ENCODE measurements around the gene TFEC.

DNA sequence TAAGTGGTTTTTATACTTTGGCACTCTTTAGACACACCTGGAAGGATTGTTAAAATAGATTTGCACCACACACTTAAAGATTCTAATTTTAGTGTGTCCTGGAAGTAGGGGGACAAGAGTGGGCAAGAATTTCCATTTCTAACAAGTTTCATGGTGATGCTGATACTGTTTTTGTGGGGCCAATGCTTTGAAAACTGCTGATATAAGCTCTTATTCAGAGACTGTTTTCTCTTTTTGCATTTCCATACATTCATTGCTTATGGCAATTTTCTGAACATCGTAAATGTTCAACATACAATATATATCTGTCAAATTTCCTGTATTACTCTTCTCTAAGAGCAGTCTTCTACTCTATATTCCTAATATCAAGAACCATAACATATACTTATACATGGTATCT, 79.0 kb downstream of the TFEC start:
- TF ChIP-seq, protein P1, sequence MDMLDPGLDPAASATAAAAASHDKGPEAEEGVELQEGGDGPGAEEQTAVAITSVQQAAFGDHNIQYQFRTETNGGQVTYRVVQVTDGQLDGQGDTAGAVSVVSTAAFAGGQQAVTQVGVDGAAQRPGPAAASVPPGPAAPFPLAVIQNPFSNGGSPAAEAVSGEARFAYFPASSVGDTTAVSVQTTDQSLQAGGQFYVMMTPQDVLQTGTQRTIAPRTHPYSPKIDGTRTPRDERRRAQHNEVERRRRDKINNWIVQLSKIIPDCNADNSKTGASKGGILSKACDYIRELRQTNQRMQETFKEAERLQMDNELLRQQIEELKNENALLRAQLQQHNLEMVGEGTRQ (IDR thresholded peaks at IDR 0.05; ENCODE audit: borderline replicate concordance, low read depth, low read length), result no peak
- no peak for TF ChIP-seq MAX (IDR thresholded peaks at IDR 0.05; ENCODE audit: low read depth)
- TF ChIP-seq POLR2AphosphoS5 (IDR thresholded peaks at IDR 0.05; ENCODE audit: low read depth, low read length), result no peak
- TF ChIP-seq, protein P2, sequence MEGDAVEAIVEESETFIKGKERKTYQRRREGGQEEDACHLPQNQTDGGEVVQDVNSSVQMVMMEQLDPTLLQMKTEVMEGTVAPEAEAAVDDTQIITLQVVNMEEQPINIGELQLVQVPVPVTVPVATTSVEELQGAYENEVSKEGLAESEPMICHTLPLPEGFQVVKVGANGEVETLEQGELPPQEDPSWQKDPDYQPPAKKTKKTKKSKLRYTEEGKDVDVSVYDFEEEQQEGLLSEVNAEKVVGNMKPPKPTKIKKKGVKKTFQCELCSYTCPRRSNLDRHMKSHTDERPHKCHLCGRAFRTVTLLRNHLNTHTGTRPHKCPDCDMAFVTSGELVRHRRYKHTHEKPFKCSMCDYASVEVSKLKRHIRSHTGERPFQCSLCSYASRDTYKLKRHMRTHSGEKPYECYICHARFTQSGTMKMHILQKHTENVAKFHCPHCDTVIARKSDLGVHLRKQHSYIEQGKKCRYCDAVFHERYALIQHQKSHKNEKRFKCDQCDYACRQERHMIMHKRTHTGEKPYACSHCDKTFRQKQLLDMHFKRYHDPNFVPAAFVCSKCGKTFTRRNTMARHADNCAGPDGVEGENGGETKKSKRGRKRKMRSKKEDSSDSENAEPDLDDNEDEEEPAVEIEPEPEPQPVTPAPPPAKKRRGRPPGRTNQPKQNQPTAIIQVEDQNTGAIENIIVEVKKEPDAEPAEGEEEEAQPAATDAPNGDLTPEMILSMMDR (IDR thresholded peaks at IDR 0.05), result no peak
- no peak for TF ChIP-seq ELF1 (IDR thresholded peaks at IDR 0.05)
- TF ChIP-seq USF1 (IDR thresholded peaks at IDR 0.05; ENCODE audit: borderline replicate concordance, low read depth), result no peak
- no peak for TF ChIP-seq GABPA (IDR thresholded peaks at IDR 0.05; ENCODE audit: low read depth)
- no peak for TF ChIP-seq RXRA (IDR thresholded peaks at IDR 0.05; ENCODE audit: borderline replicate concordance, low read depth)
- no peak for TF ChIP-seq EP300 (IDR thresholded peaks at IDR 0.05; ENCODE audit: borderline replicate concordance in 1 of 2, low read depth in 1 of 2, low read length in 1 of 2)
- no peak for TF ChIP-seq CHD2 (IDR thresholded peaks at IDR 0.05; ENCODE audit: low read length, partially characterized antibody)
- no peak for TF ChIP-seq TCF12 (IDR thresholded peaks at IDR 0.05)
